Panc1 (cell line): Measurements from ENCODE around the gene MTM1. TPM values are rescaled to one million over a fixed set of nuclear protein-coding genes. Genes with fewer than 3 reads are reported as not detected.

ENCODE experiments used
- ATAC-seq: fragments of 200-7000 bp; cut with Tn5 transposase; 2 replicates; pipeline ENCODE4 v1.9.1; 2020; ENCODE audit warnings: mild to moderate bottlenecking, moderate library complexity
- BruUV-seq: library from RNA; stranded (reverse); fragments of 400-500 nt; replicated peaks from 2 replicates; lab custom pipeline; 2021; lab: Mats Ljungman, UMichigan
- CTCF ChIA-PET: fragments of 300-600 bp; sonication (Branson Sonifier 250); formaldehyde crosslinking; loops from one replicate; lab custom pipeline; 2022; ENCODE audit warnings: antibody characterized with exemption; lab: Charles Lee
- POLR2A ChIA-PET: fragments of 300-600 bp; sonication (Branson Sonifier 250); formaldehyde crosslinking; loops from one replicate; lab custom pipeline; 2022; ENCODE audit warnings: antibody characterized with exemption; lab: Charles Lee
- DNase-seq: peaks from one replicate; pipeline ENCODE4 v3.0.0-alpha.2; 2010; ENCODE audit warnings: low read depth, low spot score
- H3K27ac ChIP-seq: 2 replicates; pipeline ENCODE4 v1.5.1; 2011; ENCODE audit warnings: mild to moderate bottlenecking, low read length, inconsistent platforms
- H3K27me3 ChIP-seq: fragments of 200-500 bp; sonication (Bioruptor generic); 2 replicates; pipeline ENCODE4 v1.6.0; 2014; ENCODE audit warnings: low read length, inconsistent platforms; ENCODE audit not compliant: control insufficient read depth, insufficient read depth
- H3K36me3 ChIP-seq: fragments of 200-500 bp; sonication (Bioruptor generic); 2 replicates; pipeline ENCODE4 v1.5.1; 2014; ENCODE audit warnings: inconsistent platforms, mild to moderate bottlenecking, low read length, moderate library complexity; ENCODE audit not compliant: control insufficient read depth, insufficient read depth
- H3K4me1 ChIP-seq: 2 replicates; pipeline ENCODE4 v1.5.1; 2011; ENCODE audit warnings: inconsistent platforms, mild to moderate bottlenecking, low read length, moderate library complexity; ENCODE audit not compliant: control insufficient read depth, insufficient read depth
- H3K4me3 ChIP-seq, 2 experiments: 2 replicates each; pipeline ENCODE4 v1.5.1; 2011 to 2012; ENCODE audit warnings: low read depth in 2 of 2, low read length in 2 of 2, mild to moderate bottlenecking in 2 of 2, inconsistent platforms in 1 of 2, moderate library complexity in 1 of 2
- H3K9me3 ChIP-seq: fragments of 200-500 bp; sonication (Bioruptor generic); 2 replicates; pipeline ENCODE4 v1.5.1; 2014; ENCODE audit warnings: low read depth, mild to moderate bottlenecking, inconsistent platforms, low read length, moderate library complexity; ENCODE audit not compliant: control insufficient read depth, insufficient read depth
- POLR2AphosphoS5 ChIP-seq: IDR thresholded peaks from 2 replicates; pipeline ENCODE4 v1.6.1; 2012; ENCODE audit warnings: mild to moderate bottlenecking, low read depth, low read length, moderate library complexity
- REST ChIP-seq, 2 experiments: IDR thresholded peaks; 2 replicates each; pipeline ENCODE4 v1.6.1; 2011 to 2012; ENCODE audit warnings: low read depth in 2 of 2, control low read depth in 1 of 2, low read length in 1 of 2, mild to moderate bottlenecking in 1 of 2, moderate library complexity in 1 of 2; ENCODE audit not compliant: insufficient read depth in 1 of 2
- SIN3A ChIP-seq: IDR thresholded peaks from 2 replicates; pipeline ENCODE4 v1.6.1; 2012; ENCODE audit warnings: low read depth, mild to moderate bottlenecking, low read length, moderate library complexity, borderline replicate concordance; ENCODE audit not compliant: insufficient read depth
- TCF7L2 ChIP-seq: IDR thresholded peaks from 2 replicates; pipeline ENCODE4 v1.6.1; 2011; ENCODE audit warnings: mild to moderate bottlenecking, low read depth, low read length, inconsistent platforms
- in situ Hi-C: cut with HindIII; loops from 2 replicates; pipeline ENCODE4 v1.10.0; 2016; ENCODE audit warnings: low sequenced_read_pairs, low pct_unique_long_range_greater_than_20kb
- intact Hi-C: fragments of 100-400 bp; cut with micrococcal nuclease; formaldehyde crosslinking; loops from one replicate; pipeline ENCODE4 v1.10.0; 2022; ENCODE audit not compliant: unreplicated experiment
- total RNA-seq: library from RNA; stranded (reverse); gene quantifications from one replicate; pipeline ENCODE4 v1.2.1, GENCODE V29; 2021; ENCODE audit not compliant: unreplicated experiment
- TF ChIP-seq, protein P1 (sequence below): fragments of 450-650 bp; IDR thresholded peaks from 2 replicates; pipeline ENCODE4 v1.5.1; 2017; ENCODE audit warnings: mild to moderate bottlenecking

The MTM1 gene
- total RNA-seq, 1 experiment from 2014 or later = 24.0 TPM

DNA sequence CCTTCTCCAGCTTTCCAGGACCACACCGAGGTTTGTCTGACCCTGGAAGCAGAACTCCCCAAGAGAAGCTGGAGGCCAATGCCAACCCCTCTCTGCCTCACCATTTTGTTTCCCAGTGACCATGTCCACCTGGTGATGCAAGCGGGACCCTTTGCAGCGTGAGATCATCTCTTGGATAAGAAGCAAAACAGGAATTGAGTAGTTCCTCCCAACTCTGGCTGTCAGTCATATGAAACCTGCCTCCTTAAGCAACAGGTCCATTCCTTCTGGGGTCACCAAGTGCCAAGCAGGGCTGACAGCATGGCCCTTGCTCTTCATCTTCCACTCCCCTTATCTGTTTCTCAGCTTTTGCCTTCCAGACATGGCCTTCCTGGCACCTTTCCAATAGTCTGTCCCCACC lies 41.3 kb upstream of the MTM1 start:
- TF ChIP-seq, protein P1, sequence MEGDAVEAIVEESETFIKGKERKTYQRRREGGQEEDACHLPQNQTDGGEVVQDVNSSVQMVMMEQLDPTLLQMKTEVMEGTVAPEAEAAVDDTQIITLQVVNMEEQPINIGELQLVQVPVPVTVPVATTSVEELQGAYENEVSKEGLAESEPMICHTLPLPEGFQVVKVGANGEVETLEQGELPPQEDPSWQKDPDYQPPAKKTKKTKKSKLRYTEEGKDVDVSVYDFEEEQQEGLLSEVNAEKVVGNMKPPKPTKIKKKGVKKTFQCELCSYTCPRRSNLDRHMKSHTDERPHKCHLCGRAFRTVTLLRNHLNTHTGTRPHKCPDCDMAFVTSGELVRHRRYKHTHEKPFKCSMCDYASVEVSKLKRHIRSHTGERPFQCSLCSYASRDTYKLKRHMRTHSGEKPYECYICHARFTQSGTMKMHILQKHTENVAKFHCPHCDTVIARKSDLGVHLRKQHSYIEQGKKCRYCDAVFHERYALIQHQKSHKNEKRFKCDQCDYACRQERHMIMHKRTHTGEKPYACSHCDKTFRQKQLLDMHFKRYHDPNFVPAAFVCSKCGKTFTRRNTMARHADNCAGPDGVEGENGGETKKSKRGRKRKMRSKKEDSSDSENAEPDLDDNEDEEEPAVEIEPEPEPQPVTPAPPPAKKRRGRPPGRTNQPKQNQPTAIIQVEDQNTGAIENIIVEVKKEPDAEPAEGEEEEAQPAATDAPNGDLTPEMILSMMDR = no peak
- TF ChIP-seq SIN3A (no peak), REST (IDR thresholded peaks at IDR 0.05; ENCODE audit: insufficient read depth in 1 of 2, low read depth in 2 of 2, low read length in 1 of 2) (no peak), POLR2AphosphoS5 (no peak), TCF7L2 (no peak)

DNA sequence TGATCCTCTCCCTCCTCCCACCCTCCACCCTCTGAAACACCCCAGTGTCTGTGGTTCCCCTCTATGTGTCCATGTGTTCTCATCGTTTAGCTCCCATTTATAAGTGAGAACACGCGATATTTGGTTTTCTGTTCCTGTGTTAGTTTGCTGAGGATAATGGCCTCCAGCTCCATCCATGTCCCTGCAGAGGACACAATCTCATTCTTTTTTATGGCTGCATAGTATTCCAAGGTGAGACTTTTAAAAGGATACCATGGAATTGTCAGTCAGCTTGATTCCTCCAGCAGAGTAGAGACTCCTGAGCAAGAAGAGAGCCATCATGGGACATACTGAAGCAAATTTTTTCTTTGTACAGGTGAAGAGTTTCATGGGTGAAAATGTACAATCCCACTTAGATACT lies 38.8 kb upstream of the MTM1 start:
- CTCF ChIA-PET = no interaction called here
- in situ Hi-C loops = no loop called here
- BruUV-seq = no TSS peak

More for the DNA sequence above, 41.3 kb upstream of the MTM1 start:
- DNase-seq (no peak), ATAC-seq (no peak)
- no peak overlapping the region for H3K27ac ChIP-seq
- no peaks in the 10 kb centered on the region for H3K4me1 ChIP-seq
- BruUV-seq = no TSS peak
- ChIA-PET POLR2A (no interaction called here), CTCF (no interaction called here)
- H3K4me3 ChIP-seq = no peak overlapping the region
- no peaks in the 10 kb centered on the region for H3K36me3 ChIP-seq
- in situ Hi-C loops = no loop called here
- H3K27me3 ChIP-seq = 0 out of 2 replicates have a peak, but pooled peaks cover 2% of the 10 kb centered on the region
- intact Hi-C loops = no loop called here
- no peaks in the 10 kb centered on the region for H3K9me3 ChIP-seq

More for the DNA sequence above, 38.8 kb upstream of the MTM1 start:
- no peak for TF ChIP-seq SIN3A
- TF ChIP-seq TCF7L2 = no peak
- no peak for TF ChIP-seq REST (IDR thresholded peaks at IDR 0.05; ENCODE audit: insufficient read depth in 1 of 2, low read depth in 2 of 2, low read length in 1 of 2)
- TF ChIP-seq, protein P1 = no peak
- no peak for TF ChIP-seq POLR2AphosphoS5
- intact Hi-C loops = no loop called here
- Histone ChIP-seq H3K27me3 (no peaks in the 10 kb centered on the region), H3K27ac (no peak overlapping the region), H3K36me3 (no peaks in the 10 kb centered on the region), H3K4me1 (no peaks in the 10 kb centered on the region), H3K9me3 (no peaks in the 10 kb centered on the region), H3K4me3 (no peak overlapping the region)
- ATAC-seq = no peak
- POLR2A ChIA-PET = no interaction called here
- no peak for DNase-seq
